ENCODE results near the gene SLC25A45. TPM values are rescaled to one million over a fixed set of nuclear protein-coding genes. Genes with fewer than 3 reads are reported as not detected.
"Not testable (repeated sequence)": the region's sequence is repeated elsewhere in the genome, so short reads cannot be mapped to it uniquely, and the experiment has no call there.

Gene SLC25A45
- total RNA-seq, 1 donor from 2014 or later, result 0.26 TPM

DNA sequence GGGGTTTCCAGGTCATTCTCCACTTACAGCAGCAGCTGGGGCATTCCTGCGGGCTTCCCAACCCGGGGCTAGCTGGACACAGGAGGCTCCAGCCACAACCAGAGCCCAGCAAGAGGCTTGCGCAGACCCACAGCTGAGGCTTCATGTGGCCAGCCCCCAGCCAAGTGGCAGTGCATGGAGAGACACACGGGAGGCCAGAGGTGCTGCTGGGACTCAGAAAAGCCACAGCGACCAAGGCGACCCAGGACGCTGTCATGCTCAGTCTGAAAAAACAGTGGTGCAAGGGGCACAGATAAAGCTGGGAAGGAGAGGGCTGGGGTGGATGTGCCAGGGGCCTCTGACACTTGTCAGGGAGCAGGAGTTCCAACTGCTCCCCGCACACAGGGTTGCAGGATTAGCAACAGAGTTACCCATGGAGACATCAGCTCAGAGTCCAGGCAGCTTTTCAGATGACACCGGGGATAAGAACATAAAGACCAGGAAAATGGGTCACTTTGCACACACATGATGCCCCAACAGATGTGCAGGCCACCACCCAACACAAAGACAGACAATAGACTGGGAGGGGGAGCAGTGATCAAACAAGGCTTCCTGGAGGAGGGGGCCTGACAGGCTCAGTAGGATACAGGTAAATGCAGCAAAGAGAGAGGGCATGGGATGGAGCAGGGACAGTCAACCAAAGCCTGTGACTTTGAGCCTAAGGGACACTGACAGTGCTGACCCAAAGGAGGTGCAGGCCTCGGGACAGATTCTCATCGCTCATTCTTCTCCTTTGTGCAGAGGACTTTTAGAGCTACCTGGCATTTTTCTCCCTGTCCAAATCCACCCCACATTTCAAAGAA is 33.3 kb upstream of the SLC25A45 start:
- Histone ChIP-seq H3K27me3 (ENCODE audit: control insufficient read depth, insufficient read depth, low read length) (no peaks in the 10 kb centered on the region), H3K4me3 (ENCODE audit: low read depth, low read length) (no peak overlapping the region), H3K36me3 (ENCODE audit: control insufficient read depth, insufficient read depth, low read length) (peaks cover 15% of the 10 kb centered on the region)
- FAIRE-seq, result no peak
- TF ChIP-seq CTCF (IDR thresholded peaks at IDR 0.05; ENCODE audit: insufficient read depth, low read length, severe bottlenecking), result no peak
- DNase-seq (ENCODE audit: low read depth), result no peak

DNA sequence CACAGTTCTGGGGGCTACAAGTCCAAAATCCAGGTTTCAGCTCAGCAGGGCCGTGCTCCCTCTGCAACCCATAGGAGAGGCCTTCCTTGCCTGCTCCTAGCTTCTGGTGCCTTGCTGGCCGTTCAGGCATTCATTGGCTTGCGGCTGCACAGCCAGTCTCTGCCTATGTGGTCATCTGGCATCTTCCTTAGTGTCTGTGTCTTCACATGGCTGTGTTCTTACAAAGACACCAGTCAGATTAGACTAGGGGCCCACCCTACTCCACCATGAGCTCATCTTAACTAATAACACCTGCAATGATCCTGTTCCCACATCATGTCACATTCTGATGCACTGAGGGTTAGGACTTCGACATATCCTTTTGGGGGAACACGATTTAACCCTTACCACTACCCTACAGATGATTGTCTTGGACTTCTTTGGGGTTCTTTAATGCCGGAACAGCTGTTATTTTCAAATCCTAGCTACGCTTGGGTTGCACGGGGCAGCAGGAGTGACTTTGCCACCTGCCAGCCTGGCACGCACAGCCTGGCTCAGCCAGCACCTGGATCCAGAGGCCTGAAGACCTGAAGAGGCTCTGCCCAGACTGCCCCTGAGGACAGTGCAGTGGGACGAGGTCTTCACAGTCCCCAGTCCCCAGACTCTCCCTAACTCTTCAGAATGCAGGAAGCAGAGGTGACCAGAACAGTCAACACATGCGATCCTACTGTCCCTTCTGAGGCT is 32.5 kb upstream of the SLC25A45 start:
- peaks cover 16% of the 10 kb centered on the region for H3K36me3 ChIP-seq (ENCODE audit: control insufficient read depth, insufficient read depth, low read length)
- DNase-seq (ENCODE audit: low read depth), result peak; percentile 2
- no peak for FAIRE-seq
- H3K27me3 ChIP-seq (ENCODE audit: control insufficient read depth, insufficient read depth, low read length), result no peaks in the 10 kb centered on the region
- no peak overlapping the region for H3K4me3 ChIP-seq (ENCODE audit: low read depth, low read length)
- TF ChIP-seq CTCF (IDR thresholded peaks at IDR 0.05; ENCODE audit: insufficient read depth, low read length, severe bottlenecking), result no peak

- FAIRE-seq; H3K27me3 ChIP-seq (ENCODE audit: control insufficient read depth, insufficient read depth, low read length); DNase-seq (ENCODE audit: low read depth); H3K4me3 ChIP-seq (ENCODE audit: low read depth, low read length): not testable (repeated sequence)
- peaks cover 21% of the 10 kb centered on the region for H3K36me3 ChIP-seq (ENCODE audit: control insufficient read depth, insufficient read depth, low read length)
These were observed 30.7 kb upstream of the SLC25A45 start for GRCh38 chr11:65413077-65413664.

- Histone ChIP-seq H3K27me3 (ENCODE audit: control insufficient read depth, insufficient read depth, low read length) (no peaks in the 10 kb centered on the region), H3K36me3 (ENCODE audit: control insufficient read depth, insufficient read depth, low read length) (peaks cover 21% of the 10 kb centered on the region), H3K4me3 (ENCODE audit: low read depth, low read length) (no peak overlapping the region)
- DNase-seq (ENCODE audit: low read depth), result no peak
- no peak for FAIRE-seq
- TF ChIP-seq CTCF (IDR thresholded peaks at IDR 0.05; ENCODE audit: insufficient read depth, low read length, severe bottlenecking), result no peak
These were observed 30.0 kb upstream of the SLC25A45 start for GRCh38 chr11:65412271-65413076.

DNA sequence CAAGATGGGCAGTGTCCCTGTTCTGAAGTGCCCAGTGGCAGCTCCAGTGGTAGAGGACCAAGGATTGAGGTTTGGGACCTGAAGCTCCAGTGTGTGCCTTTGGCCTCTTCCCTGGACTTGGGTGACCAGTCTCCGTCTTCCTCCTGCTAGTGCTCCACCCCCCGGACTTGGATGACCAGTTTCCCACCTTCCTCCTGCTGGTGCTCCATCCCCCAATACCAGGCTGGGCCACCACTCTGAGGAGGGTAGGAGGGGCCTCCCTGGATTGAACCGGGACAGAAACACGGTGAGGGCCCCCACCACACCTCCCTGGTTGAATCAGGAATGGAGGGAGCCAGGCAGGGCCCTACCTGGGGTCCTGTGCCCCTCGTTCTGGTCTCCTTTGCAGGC is 29.2 kb upstream of the SLC25A45 start:
- Histone ChIP-seq H3K27me3 (ENCODE audit: control insufficient read depth, insufficient read depth, low read length) (no peaks in the 10 kb centered on the region), H3K4me3 (ENCODE audit: low read depth, low read length) (no peak overlapping the region), H3K36me3 (ENCODE audit: control insufficient read depth, insufficient read depth, low read length) (peaks cover 21% of the 10 kb centered on the region)
- FAIRE-seq (no peak), DNase-seq (ENCODE audit: low read depth) (no peak)
- TF ChIP-seq CTCF (IDR thresholded peaks at IDR 0.05; ENCODE audit: insufficient read depth, low read length, severe bottlenecking), result no peak

Data from bronchial epithelial cell (primary cell).